ENCODE data around the gene BPIFB6.

- no peak for TF ChIP-seq CTCF (IDR thresholded peaks at IDR 0.05)
- no peak for TF ChIP-seq EP300 (IDR thresholded peaks at IDR 0.05)
- no peak for TF ChIP-seq POLR2A (IDR thresholded peaks at IDR 0.05)
- no peak for TF ChIP-seq POLR2AphosphoS5 (IDR thresholded peaks at IDR 0.05)
Observed at GRCh38 chr20:32982617-32983458, 48.6 kb upstream of the BPIFB6 start.
